GM03348 (cell line): ENCODE measurements around the gene MECR.
"Not testable (repeated sequence)": the region's sequence is repeated elsewhere in the genome, so short reads cannot be mapped to it uniquely, and the experiment has no call there.

ENCODE experiments used
- DNase-seq: peaks from one replicate; pipeline ENCODE4 v3.0.0; 2012; ENCODE audit warnings: low spot score

Gene MECR

DNA sequence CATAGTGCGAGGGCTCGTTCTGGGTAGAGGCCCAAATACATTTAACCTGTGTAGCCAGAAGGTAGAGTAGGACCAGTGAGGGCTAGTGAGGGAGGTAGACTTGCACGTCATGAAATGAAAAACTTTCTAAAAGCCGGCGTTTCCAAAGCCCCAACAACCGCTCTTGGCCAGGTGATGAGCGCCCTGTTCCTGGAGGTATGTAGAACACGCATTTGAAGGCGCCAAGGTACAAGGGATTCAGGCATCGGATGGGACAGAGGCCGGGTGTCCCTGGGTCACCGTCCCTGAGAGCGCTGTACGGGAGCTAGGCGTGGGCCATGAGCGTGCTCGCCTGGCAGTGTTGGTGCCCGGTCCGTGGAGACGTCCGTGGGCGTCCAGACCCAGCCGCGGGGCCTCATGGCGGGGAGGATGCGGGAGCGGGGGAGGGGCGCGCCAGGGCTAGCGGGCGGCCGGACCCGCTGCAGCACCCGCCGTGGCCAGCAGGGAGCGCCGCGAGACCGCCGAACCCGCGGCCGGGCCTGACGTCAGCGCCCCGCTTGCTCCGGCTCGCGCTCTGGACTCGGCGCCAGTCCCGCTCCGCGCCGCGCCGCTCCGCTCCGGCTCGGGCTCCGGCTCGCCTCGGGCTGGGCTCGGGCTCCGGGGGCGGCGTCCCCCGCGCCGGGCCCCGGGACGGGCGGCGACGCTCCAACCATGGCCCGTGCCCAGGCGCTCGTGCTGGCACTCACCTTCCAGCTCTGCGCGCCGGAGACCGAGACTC lies 5.4 kb upstream of the MECR start, which contains the start of gene PTPRU:
TSS of gene PTPRU (plus strand) at position 568 of the 757 bp plus-strand sequence. CDS start at position 691, 123 bp downstream.
- peak; percentile 97 for DNase-seq

- DNase-seq, result not testable (repeated sequence)
These were observed 4.1 kb upstream of the MECR start for GRCh38 chr1:29234881-29235280.

DNA sequence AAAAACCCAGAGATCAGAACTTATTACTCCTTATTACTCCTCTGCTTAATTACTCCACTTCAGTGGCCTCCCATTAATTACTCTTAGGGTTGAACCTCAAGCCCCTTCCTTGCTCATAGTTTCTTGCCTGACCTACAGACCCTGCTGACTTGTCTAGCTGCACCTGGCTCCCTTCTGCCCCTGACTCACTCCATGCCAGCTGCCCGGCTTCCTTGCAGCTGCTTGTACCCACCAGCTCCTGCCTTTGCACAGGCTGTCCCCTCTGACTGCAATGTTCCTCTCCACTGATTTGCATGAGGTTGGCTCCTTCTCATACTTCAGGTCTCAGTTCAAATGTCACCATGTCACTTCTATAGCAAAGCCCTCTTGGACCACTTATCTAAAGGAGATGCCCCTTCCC lies 3.7 kb upstream of the MECR start:
- DNase-seq, result no peak

DNA sequence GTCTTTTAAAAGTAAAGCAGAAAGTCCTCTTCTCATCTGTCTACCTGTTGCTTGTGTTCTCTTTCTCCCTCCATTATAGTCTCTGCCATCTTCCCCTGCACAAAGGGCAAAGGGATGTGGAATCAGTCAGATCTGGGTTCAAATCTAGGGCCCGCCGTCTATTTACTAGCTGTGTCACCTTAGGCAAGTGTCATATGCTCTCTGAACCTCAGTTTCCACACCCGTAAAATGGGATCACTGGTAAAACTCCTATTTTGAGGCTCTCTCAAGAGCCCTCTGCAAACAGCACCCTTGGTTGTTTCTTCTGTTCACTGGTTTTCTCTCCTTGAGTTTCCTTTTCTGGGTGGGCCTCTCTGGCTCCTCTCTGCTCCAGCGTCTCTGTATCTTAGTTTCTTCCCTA lies 3.0 kb upstream of the MECR start:
- DNase-seq, result no peak

DNA sequence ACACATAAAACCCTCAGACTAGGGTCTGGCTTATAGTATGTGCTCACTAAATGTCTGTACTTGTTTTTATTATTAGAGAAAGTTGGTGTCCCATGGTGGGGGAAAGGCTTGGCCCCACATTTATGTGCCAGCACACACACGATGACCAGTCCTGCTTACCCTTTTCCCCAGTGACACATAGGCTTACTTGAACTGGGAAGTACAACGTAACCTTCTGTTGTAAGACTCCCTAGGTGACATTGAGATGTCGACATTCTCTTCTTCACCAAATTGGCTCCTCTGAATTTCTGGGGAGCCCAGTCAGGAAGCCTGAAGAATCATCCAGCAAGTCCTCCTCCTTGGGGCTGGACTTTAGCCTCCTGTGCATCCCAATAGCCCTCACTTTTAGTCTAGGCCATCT lies 1.7 kb upstream of the MECR start:
- DNase-seq, result no peak

DNA sequence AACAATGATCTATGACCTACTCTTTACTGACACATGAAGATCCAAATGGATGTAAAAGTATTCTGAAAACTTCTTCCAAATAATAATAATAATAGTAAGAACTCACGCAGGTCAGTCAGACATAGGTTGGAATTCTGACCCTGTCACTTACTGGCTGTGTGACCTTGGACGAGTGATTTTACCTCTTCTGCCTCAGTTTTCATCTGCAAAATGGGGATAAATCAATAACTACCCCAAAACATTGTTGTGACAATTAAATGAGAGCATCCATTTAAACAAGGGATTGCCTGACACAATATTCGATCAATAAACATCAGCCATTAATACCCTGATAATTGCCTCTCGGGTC lies 556 bp downstream of the MECR start:
- DNase-seq, result no peak

GRCh38 chr1:29227511-29227910 lies 3.2 kb downstream of the MECR start:
- no peak for DNase-seq

- no peak for DNase-seq
These were observed 5.4 kb downstream of the MECR start for GRCh38 chr1:29225361-29225760.

GRCh38 chr1:29224356-29224837 lies 6.3 kb downstream of the MECR start:
- DNase-seq, result no peak

GRCh38 chr1:29223521-29223920 lies 7.2 kb downstream of the MECR start:
- no peak for DNase-seq

GRCh38 chr1:29222686-29223085 lies 8.0 kb downstream of the MECR start:
- DNase-seq, result no peak

GRCh38 chr1:29222260-29222659 lies 8.5 kb downstream of the MECR start:
- DNase-seq, result not testable (repeated sequence)

- DNase-seq, result no peak
These were observed 9.4 kb downstream of the MECR start for GRCh38 chr1:29221296-29221695.

- DNase-seq, result peak; percentile 54
These were observed 12.5 kb downstream of the MECR start for GRCh38 chr1:29218223-29218622.

GRCh38 chr1:29217633-29218032 lies 13.1 kb downstream of the MECR start:
- no peak for DNase-seq

DNA sequence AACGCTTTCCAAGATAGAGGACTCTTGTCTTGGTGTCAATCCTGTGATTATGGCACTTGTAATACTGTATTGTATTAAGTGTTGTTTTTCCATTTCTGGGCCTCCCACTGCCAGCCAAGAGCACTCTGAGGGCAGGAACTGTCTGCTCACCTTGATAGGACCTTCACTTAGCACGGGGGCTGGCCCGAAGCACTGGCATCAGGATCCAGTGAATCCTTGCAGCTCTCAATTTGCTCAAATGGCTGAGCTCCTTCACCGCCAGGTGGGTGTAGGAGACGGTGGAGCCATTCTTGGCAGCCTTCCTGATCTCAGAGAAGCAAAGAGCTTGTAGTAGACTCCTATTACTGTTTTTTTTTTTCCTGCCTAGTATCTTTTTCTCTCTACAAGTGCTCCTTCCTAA lies 17.7 kb downstream of the MECR start:
- no peak for DNase-seq

- peak; percentile 60 for DNase-seq
These were observed 19.4 kb downstream of the MECR start for GRCh38 chr1:29211086-29212030.

DNA sequence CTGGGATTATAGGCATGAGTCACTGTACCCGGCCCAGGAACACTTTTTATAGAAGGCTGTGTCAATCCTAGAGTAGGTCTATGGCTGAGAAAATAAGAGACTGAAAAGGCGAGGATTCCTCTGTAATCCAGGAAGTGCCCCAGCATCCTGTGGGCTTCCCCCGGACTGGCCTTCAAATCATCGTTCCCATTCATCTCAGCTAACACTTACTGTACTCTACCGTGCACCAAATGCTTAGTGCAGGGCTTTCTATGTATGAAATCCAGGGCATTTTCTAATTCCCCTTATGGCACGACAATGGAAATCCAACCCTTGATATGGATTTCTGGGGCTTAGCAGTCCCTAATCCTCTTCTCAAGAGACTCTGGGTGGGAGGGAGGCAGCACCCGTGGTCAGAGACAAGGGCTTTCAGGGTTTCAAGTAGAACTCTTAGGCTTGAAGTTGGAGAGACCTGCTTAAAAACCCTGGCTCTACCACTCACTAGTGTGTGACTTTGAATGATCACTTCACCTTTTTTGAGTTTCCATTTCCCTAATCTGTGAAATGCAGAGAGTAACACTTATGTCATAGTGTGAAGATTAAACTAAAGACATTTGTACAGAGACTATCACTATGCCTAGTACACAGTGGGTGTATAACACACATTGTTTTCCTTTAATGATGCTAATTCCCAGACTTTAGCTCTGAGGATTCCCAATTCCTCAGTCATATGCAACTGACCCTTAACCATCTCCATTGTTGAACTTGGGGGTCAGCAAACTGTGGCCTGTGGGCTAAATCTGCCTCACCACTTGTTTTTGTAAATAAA lies 20.3 kb downstream of the MECR start:
- no peak for DNase-seq

- DNase-seq, result peak; percentile 59
These were observed 21.6 kb downstream of the MECR start for GRCh38 chr1:29209173-29209572.

DNA sequence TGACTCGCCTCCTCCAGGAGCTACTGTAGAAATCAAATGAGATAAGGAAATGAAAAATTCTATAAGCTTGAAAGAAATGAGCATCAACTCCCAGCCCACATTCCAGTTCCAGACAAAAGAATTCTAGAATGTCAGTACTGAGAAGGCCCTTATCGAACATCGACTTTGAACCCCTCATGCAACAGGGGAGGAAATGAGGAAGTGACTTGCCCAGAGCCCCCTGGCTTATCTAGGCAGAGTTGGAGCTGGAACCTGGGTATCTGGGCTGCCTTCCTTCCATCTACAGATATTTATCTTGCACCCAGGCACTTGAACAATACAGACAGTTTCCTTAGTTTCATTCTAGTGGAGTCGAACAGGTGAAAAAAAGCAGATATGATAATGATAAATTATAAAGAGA lies 22.3 kb downstream of the MECR start:
- DNase-seq, result no peak

DNA sequence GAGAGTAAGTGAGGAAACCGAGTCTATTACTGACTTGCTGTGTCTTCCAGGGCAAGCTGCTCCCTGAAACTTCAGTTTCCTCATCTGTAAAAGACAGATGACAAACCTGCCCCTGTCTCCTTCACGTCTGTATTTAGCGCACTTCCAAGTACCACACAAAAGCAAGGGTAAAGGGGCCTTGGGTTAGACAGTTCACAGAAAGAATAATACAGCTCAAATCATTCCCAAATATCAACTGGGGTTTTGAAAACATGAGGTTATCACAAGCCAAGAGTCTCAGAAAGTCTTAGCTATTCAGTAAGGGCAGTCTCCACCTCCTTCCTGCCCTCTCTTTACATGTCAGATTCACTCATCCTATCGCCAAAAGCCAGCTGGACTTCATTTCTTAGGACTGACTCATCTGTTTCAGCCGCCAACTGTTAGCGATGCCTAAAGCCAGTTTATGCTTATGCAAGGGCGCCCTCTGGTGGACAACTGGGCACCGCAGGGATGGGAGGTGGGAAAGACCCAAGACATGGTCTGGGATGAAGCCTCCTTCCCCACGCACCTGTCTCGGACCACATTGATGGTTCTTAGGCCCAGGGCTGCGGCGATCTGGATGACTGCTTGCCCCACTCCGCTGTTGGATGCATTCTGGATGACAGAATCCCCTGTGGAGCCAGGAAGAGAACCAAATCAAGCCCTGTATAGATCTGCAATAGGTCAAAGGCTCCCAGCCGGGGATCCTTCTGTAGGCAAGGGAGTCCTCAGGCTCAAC lies 28.0 kb downstream of the MECR start:
- DNase-seq, result peak; percentile 94
